GM12891 (cell line): ENCODE data around the gene MPV17.

Experiments used
- PAX5 ChIP-seq: IDR thresholded peaks from 2 replicates; pipeline ENCODE4 v1.6.1; 2011; ENCODE audit warnings: low read length, moderate library complexity, mild to moderate bottlenecking; ENCODE audit not compliant: insufficient read depth, severe bottlenecking
- POLR2A ChIP-seq: IDR thresholded peaks from 2 replicates; pipeline ENCODE4 v1.6.1; 2011; ENCODE audit warnings: low read depth, low read length, control low read depth
- POLR2AphosphoS5 ChIP-seq: IDR thresholded peaks from 2 replicates; pipeline ENCODE4 v1.6.1; 2011; ENCODE audit warnings: low read depth, low read length, control low read depth
- POU2F2 ChIP-seq: IDR thresholded peaks from 2 replicates; pipeline ENCODE4 v1.6.1; 2011; ENCODE audit warnings: low read depth, mild to moderate bottlenecking, control low read depth, low read length, moderate library complexity
- SPI1 ChIP-seq: IDR thresholded peaks from 2 replicates; pipeline ENCODE4 v1.6.1; 2011; ENCODE audit warnings: low read depth, low read length, control low read depth
- TAF1 ChIP-seq: IDR thresholded peaks from 2 replicates; pipeline ENCODE4 v1.6.1; 2011; ENCODE audit warnings: low read depth, low read length, control low read depth

GRCh38 chr2:27351802-27352598 lies 29.1 kb upstream of the MPV17 start:
- TF ChIP-seq POLR2AphosphoS5: no peak
- TF ChIP-seq POLR2A: no peak
- TF ChIP-seq TAF1: no peak
- no peak for TF ChIP-seq PAX5
- TF ChIP-seq POU2F2: no peak
- TF ChIP-seq SPI1: no peak
